Measurements from ENCODE around the gene FRRS1L.

FRRS1L gene, protein sequence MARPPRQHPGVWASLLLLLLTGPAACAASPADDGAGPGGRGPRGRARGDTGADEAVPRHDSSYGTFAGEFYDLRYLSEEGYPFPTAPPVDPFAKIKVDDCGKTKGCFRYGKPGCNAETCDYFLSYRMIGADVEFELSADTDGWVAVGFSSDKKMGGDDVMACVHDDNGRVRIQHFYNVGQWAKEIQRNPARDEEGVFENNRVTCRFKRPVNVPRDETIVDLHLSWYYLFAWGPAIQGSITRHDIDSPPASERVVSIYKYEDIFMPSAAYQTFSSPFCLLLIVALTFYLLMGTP

DNA sequence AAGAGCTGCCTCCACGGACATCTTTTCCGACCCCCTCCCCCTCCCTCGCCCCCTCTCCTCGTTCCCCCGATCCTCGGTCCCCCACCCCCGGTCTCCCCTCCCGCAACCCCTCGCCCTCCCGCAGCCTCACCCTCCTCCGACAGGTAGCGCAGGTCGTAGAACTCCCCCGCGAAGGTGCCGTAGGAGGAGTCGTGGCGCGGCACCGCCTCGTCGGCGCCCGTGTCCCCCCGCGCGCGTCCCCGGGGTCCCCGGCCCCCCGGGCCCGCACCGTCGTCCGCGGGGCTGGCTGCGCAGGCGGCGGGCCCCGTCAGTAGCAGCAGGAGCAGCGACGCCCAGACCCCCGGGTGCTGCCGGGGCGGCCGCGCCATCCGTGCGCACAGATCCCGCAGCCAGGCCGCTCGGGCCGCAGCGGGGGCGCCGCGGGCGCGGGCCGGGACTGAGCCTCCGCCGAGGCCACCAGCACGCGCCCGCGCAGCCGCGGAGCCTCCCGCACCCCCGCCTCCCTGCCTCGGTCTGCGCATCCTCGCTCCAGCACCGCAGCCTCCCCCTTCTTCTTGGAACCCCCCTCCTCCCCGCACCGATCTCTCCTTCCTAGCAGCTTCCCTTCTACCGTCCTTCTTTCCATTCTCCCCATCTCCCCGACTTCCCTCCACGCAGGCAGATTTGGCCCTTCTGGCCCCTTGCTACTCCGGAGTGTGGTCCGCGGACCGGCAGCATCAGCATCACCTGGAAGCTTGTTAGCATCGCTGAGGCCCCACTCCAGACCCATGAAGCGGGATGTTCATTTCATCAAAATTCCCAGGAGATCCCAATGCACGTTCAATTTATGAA, at the start of gene FRRS1L:
FRRS1L (minus strand) TSS at position 479 of the 831 bp plus-strand sequence; CDS start at position 368, 111 bp downstream.
- DNase-seq (ENCODE audit: low spot score): no peak

DNA sequence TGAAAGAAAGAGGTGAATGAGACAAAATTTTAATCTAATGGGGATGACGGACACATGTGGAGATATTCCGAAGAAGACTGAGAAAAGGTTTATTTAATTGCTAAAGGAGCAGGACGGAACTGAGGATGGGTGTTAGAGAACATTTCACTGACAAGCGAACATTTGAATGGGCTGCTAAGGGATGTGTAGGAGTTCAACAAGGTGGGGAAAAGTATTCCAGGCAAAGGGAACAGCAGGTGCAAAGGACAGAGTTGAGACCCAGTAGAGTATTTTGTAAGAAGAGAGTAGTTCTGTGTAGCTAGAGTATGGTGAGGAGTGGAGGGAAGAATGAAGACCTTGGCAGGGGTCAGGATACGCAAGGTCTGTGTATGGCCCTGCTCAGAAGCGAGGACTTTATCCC, 47.4 kb upstream of the FRRS1L start:
- no peak for DNase-seq (ENCODE audit: low spot score)

DNA sequence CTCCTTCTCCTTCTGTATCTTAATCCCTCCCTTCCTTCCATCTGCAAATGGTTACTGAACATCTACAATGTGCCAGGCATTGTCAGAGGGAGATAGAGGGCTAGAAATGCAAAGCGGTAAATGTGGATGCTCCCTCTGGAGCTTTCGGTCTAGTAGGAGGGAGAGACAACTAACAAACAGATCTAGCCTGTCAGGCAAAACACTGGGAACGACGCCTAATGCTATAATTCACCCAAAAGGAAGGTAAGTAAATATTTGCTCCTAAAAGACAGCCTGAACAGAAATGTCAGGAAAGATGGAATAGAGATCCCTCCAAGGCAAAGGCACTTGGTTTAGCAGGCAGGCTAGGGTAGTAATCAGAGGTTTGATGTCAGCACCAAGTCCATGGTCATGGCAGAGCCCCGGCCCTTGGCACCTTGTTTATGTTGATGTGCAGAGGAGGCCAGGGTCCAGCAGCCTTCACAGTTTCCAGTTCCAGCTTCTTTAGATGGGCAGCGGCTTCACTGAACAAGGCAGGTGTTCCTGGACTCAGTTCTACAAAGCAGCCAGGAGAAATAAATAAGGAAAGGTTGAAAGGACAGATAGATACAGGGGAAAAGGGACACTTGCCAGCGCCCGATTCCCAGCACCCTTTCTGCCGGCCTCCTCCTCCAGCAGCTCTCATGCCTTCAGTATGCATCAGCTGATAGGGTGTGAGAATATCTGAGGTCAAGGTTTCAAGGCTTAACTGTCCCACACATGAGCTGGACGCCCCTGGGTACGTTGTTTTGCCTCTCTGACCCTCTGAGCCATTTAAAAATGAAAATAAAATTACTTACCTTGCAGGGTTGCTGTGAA, 46.5 kb upstream of the FRRS1L start:
- DNase-seq (ENCODE audit: low spot score): no peak

DNA sequence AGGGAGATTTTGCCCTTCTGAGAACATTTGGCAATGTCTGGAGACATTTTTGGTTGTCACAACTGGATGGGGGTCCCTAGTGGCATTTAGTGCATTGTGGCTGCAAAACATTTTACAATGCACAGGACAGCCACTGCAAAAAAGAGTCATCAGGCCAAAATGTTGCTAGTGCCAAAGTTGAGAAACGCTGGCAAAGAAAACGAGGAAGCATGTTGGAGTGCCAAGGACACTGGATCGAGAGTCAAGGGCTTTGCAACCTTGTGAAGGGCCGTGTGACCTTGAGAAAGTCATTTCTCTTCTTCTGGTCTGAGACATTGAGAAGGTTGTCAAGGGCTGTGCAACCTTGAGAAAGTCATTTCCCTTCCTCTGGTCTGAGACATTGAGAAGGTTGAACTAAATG, 45.7 kb upstream of the FRRS1L start:
- DNase-seq (ENCODE audit: low spot score): no peak

DNA sequence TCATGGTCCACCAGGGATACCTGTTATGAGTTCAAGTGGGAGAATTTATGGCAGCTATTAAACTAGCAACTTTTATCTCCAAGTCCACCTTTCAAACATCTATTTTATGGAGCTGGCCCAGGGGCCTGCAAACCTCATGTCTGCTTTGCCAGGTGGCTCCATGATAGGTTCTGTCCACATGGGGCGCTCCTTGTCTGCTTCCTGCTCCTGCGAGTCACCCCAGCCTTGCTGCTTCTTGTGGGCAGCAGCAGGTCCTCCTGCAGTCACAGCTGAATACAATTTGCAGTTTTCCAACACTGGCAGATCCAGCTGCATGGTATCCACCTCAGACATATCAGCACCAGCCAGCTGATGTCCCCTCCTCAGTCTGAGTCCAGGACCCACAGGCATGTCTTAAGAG, 39.6 kb upstream of the FRRS1L start:
- no peak for DNase-seq (ENCODE audit: low spot score)

DNA sequence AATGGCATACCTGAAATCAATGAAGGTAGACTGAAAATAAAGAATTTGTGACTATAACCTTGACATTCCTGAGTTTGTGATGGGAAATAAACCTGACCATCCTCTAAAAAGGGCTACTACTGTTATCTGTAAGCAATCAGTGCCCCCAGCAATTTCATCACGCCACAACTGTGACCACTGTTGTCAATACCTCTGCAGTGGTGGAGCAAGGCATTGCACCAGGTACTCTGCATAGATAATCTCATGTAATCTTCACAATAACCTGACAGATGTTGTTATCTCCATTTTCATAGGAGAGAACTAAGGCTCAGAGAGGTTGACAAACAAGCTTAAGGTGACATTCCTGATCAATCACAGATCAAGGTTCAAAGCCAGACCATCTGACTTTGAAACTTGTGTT, 38.5 kb upstream of the FRRS1L start:
- DNase-seq (ENCODE audit: low spot score): no peak

DNA sequence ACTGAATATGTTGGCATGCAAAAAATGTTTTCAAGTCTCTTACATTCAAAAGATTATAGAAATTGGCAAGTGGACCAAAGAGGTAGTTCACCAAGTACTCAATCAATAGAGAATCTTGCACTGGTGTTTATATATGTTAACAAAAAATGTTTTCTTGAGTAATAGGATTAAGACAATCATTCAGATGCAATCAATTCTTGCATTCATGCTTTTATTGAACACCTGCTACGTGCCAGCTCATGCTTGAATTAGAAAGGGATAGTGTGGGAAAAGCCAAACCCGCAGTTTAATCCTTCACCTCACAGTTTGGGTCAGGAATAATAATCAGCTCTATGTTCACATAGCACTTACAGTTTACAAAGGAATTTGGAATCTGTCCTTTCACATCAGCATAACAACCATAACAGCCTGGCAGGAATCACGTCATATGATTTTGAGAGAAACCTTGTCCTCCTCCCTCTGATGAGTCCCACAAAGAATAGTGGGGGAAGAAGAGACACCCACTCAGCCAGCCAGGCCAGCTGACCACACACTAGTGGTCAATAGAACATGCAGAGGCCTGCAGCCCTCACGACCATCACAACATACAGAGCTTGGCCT, 36.8 kb upstream of the FRRS1L start:
- DNase-seq (ENCODE audit: low spot score): no peak

DNA sequence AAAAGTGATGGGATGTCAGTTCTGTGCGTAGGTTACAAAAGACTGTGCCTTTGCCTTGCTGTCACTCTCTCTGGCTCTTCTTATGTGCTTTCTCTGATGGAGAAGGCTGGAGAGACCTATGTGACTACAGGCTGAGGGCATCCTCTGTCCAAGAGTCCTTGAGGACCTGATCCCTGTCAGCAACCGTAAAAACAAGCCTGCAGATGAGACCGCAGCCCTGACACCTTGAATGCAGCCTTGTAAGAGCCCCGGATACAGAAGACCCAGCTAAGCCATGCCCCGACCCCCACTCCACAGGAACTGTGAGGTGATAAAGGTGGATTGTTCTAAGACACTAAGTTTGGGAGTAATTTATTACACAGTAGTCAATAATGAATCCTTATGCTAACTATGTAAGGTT, 32.6 kb upstream of the FRRS1L start:
- DNase-seq (ENCODE audit: low spot score): no peak

DNA sequence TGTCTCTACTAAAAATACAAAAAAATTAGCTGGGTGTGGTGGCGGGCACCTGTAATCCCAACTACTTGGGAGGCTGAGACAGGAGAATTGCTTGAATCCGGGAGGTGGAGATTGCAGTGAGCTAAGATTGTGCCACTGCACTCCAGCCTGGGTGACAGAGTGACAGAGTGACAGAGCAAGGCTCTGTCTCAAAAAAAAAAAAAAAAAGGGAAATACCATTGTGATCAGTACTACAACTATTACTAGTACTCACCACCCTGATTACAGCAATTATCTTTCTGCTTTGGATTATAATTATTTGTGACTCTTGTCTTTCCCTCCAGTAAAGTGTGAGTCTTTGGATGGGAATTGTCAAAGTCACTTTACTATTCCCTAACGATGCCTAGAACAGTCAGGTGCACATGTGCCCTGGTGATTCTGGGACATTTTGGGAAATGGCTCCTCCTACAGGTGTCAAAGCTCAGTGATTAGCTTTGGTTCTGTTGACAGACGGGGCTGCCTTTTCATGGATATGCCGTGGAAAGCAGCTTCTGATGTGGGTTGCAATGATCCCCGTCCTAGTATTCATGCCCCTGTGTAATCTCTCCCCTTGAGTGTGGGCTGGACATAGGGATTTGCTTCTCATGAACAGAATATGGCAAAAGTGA, 31.8 kb upstream of the FRRS1L start:
- peak; percentile 14 for DNase-seq (ENCODE audit: low spot score)

DNA sequence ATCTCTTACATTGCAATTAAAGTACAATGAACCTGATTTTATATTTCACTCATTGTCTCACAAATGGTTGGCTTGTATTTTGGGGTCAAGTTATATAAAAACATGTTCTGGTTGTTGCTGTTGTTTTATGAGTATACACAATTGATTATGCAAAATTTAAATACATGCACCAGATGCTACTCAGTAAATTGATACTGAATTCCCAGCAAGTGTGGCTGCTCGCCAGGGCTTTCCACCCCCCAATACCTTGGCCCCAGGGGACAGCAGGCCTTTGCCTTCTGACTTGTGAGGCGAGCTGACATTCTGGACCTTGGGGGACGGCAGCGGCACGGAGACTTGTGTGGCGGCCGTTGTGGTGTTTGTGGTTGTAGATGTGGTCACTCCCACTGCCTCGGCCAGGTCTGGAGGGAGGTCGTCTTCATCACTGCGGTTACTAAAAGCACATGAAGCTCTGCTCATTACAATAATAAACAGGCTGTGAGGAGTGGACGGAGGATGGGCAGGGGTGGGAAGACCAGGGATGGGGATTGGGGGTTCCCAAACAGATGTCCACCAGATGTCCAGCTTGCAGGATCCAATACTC, 27.0 kb upstream of the FRRS1L start:
- no peak for DNase-seq (ENCODE audit: low spot score)

DNA sequence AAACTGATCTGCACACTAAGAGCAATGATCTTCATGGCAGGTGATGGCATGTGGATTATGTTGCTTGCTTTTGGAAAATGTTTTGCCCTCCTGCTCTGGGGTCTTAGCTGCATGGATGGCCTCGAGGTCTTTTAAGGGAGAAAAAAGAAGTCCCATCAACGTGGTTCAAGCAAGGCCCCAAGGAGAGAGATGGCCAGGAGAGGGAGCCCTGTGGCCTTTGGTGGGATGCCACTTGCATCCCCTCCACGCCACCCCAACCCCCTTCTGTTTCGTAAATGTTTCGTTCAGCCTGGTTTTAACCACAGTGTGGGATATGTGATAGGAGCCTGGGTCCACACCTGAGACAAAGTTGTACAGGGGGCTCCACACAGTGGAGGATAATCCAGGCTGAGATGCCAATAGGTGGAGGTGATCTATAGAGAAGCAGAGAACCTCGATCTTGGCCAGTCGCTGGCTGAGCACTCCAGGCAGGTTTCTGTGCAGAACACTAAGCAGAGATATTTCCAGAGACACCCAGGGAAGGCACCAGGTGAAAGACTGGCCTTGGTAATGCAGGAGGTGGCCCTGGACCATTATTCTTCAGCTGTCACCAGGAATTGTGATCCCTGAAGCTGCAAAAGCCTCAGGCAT, 25.8 kb upstream of the FRRS1L start:
- no peak for DNase-seq (ENCODE audit: low spot score)

DNA sequence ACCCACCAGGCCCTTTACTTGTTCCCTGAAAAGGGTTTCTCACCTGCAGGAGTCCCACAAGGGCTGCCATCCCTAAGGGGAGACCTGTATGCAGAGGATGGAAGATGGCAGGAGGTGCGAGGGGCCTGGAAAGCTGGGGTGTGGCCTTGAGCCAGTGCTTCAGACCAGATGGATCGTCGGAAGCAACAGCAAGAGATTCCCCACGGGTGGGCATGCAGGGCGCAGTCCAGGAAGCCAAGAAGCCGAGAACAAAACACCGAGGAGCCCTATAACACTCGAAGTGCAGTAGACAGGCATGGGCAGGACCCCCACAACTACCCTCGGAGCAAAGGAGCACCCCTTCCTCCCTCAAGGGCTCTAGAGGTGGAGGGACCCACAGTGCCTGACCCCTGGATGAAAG, 24.7 kb upstream of the FRRS1L start:
- DNase-seq (ENCODE audit: low spot score): no peak

DNA sequence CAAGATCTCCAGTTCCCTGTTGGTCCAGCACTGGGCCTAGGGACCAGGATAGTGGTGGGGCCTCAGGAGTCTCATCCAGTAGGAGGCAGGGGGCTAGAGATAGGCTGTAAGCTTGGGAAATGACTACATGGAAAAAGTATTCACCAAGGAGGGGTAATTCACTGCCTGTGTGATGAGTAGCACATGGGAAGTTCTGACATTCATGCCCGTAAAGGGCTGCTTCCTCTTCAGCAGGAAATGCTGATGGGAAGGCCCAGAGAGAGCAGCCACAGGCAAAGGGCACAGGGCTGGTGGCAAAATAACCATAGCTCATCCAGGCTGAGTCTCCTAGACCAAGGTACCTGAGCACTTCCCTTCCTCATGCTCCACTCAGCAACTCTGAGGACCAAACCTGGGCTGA, 23.1 kb upstream of the FRRS1L start:
- no peak for DNase-seq (ENCODE audit: low spot score)

DNA sequence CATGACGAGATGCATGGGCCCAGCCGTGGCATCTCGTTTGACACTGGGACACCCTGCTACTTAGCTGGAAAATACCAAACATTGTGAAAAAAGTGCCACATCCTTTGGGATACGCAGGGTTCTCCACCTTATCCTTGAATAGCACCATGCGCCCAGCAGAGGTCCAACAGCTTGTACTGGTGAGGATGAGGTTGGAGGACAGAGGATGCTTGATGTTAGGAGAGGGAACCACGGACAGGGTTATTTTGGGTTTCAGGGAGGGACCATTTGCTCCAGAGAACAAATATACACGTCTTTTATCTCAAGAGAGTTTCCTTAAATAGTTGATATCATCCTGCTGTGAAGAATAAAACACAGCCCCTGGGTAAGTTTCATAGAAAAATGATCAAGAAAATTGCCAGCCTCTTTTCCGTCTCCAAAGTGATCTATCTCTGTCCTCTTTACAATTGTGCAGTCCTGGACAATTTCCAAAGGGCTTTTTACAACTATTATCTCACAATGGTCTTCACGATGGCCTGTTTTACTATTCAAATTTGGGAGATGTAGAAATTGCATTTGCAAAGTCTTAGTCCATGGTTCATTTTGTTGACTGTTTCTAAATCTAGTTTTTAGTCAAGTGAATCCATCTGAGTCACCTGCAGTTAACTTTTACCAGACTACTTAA, 19.9 kb upstream of the FRRS1L start:
- no peak for DNase-seq (ENCODE audit: low spot score)

DNA sequence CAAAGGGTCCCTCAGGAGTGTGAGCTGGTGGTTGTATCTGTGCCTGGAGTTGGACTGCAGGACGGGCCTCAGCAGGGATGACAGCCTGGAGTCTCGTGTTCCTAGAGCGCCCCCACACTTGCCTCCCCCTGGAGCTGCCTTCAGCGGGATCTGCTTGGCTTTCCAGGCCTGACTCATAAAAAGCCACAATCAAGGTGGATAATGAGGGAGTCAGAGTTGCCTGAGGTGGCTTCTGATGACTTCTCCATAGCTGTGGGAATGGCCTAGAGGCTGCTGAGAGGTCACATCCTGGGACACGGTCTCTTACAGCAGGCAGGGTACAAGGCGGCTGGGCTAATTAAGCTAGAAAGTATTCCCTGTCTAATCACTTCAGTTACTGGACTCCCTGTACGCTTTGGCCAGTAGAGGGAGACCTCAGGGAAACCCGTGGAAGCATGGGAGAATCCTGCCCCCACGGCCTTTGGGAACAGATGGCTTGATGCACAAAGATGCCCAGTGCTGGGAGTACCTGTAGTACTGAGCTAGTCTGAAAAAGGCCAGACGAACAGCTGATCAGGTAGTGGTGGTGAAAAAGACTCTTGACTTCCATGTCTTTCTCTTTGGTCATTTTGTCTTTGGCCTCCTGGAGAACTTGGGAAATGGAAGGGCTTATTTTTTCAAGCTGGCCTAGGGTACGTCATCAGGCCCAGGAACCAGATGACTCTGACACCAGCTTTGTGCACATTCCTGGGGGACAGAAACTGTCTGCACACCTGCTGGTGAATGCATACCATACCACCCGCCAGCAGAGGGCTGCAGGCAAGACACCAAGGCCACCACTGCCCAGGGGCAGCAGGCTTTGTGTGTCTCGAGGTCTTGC, 16.1 kb upstream of the FRRS1L start:
- DNase-seq (ENCODE audit: low spot score): no peak

DNA sequence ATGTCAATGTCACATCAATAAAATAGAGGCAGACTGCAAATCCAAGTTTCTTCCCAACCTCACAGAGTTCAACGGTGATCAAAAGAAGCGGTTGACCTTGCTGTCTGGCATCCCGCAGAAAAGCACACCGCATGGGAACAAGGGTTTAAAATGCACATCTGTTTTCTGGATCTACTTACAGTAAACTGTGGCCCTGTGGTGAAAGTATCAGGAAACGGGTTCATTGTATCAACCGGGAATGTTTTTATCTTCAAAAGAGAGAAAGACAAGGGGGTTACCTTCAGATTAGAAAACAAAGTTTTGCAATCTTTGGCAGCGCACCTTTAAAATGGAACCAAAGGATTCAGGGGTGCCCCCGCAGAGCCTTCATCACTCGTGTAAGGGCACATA, 15.5 kb upstream of the FRRS1L start:
- DNase-seq (ENCODE audit: low spot score): no peak

DNA sequence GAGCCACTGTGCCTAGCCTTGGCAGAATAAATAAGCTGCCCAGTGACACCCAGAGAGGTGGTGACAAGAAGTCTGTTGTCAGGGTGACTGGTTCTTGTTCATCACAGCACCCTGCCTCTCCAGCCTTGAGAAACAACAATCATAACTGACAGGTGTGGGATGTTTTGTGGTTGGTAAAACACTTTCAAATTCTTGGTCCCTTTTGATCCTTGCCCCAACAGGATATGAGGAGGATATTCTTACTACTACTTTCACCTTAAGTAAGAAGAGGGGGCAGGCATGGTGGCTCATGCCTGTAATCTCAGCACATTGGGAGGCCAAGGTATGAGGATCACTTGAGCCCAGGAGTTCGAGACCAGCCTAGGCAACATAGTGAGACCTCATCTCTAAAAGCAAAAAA, 14.2 kb upstream of the FRRS1L start:
- peak; percentile 9 for DNase-seq (ENCODE audit: low spot score)

DNA sequence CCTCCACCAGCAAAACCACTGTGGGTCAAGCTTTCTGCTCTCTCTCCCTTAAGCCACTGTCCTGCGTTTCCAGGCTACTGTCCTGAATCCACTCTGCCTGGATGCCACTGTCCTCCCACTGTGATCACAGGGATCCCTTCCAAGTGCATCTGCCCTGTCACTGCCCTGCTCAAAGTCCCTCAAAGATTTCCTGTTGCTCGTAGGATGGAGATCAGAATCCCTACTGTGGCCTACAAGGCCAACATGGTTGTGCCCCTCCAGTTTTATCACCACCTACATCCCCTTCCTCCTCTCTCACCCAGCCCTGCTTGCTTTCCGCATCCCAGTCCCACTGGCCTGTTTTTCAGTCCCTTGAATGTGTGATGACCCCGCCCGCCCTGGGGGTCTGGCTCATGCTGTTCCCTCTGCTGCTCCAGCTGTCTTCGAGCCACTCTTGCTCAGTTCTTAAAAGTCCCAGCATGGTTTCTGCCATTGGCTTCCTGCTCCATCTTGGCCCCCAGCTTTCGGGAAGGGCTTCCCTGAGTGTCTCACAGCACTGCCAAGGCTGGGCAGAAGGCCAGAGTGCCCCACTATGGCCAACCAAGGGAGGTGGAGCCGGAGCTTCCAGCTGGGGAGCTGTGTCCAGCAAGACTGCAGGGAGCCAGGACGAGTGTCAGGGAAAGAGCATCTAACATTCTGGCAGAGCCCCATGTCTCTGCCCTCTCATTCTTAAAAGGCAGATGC, 12.9 kb upstream of the FRRS1L start:
- no peak for DNase-seq (ENCODE audit: low spot score)

DNA sequence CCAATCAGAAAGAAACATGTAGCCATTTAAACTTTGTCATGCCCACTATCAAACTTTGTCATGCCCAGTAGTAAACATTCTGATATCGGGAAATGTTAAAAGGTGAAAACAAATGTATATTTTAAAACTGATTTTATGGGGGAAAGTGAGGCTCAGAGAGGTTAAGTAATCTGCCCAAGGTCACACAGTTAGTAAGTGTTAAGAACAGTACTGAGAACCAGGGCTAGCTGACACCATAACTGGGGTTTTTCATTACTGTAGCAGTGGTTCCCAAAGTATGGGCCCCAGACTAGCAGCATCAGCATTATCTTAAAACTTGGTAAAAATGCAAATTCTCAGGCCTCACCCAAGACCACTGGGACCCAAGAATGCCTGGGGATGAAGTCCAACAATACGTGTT, 9.9 kb upstream of the FRRS1L start:
- DNase-seq (ENCODE audit: low spot score): no peak
